PC-3 (cell line): Measurements from ENCODE around the gene AGBL1.

Experiments used
- EZH2 ChIP-seq: fragments of 300-600 bp; sonication (generic); IDR thresholded peaks from one replicate; pipeline ENCODE4 v1.6.1; 2017; ENCODE audit warnings: antibody characterized with exemption, mild to moderate bottlenecking, low read length; ENCODE audit not compliant: unreplicated experiment
- TF ChIP-seq, protein P1 (sequence below): fragments of 300-600 bp; sonication (generic); conservative IDR thresholded peaks from 2 replicates; pipeline ENCODE4 v1.5.1; 2017; ENCODE audit warnings: antibody characterized with exemption, low read depth, mild to moderate bottlenecking, low read length

DNA sequence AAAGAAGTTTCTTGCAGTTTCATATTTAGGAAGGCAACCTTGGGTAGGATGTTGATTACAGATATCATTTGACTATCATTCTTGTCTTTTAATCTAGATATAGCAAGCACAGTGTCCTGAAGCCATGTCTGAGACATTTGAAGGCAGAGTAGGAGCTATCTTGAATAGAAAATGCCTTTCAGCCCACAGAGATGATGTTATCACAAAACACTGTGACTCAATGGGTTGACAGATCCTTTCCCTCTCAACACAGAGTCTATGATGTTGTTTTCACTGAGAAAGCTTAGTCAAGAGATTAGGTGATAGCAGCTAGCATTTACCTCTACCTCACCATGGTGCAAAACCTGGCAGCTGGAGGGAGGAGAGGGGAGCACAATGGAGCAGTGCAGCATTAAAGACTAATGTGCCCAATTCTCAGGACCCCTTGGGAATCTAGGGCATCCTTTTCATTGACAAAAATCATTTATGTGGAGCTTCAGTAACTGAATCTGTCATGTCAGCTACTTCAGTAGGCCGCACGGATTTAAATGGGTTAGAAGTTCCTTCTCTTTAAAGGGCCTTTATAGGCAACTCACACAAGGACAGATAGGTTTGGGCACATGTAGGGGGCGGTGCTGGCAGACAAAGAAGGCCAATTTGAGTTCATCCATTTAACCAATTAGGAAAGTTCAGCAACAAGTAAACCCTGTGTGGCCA lies 121.8 kb downstream of the AGBL1 start:
- no peak for TF ChIP-seq EZH2
- TF ChIP-seq, protein P1, sequence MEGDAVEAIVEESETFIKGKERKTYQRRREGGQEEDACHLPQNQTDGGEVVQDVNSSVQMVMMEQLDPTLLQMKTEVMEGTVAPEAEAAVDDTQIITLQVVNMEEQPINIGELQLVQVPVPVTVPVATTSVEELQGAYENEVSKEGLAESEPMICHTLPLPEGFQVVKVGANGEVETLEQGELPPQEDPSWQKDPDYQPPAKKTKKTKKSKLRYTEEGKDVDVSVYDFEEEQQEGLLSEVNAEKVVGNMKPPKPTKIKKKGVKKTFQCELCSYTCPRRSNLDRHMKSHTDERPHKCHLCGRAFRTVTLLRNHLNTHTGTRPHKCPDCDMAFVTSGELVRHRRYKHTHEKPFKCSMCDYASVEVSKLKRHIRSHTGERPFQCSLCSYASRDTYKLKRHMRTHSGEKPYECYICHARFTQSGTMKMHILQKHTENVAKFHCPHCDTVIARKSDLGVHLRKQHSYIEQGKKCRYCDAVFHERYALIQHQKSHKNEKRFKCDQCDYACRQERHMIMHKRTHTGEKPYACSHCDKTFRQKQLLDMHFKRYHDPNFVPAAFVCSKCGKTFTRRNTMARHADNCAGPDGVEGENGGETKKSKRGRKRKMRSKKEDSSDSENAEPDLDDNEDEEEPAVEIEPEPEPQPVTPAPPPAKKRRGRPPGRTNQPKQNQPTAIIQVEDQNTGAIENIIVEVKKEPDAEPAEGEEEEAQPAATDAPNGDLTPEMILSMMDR = no peak
